Astrocyte of the spinal cord (primary cell): Measurements from ENCODE around the gene LEKR1.

Experiments used
- DNase-seq: peaks from one replicate; pipeline ENCODE4 v3.0.0; 2011; ENCODE audit warnings: low read depth, low spot score
- H3K4me3 ChIP-seq: 2 replicates; pipeline ENCODE4 v1.5.1; 2011; ENCODE audit warnings: low read depth, mild to moderate bottlenecking, low read length, moderate library complexity
- CTCF ChIP-seq: IDR thresholded peaks from 2 replicates; pipeline ENCODE4 v1.5.1; 2012; ENCODE audit warnings: low read depth, mild to moderate bottlenecking, low read length, inconsistent platforms
- in situ Hi-C: cut with HindIII; loops from 2 replicates; pipeline ENCODE4 v1.10.0; 2017; ENCODE audit warnings: low sequenced_read_pairs

LEKR1 gene

GRCh38 chr3:157070678-157070999 lies 244.5 kb downstream of the LEKR1 start:
- H3K4me3 ChIP-seq, result no peak overlapping the region
- no peak for DNase-seq
- in situ Hi-C loops, result no loop called here
- TF ChIP-seq CTCF, result no peak

- in situ Hi-C loops, result no loop called here
- no peak overlapping the region for H3K4me3 ChIP-seq
- no peak for DNase-seq
- TF ChIP-seq CTCF, result no peak
These were observed 245.8 kb downstream of the LEKR1 start for GRCh38 chr3:157071744-157072525.

GRCh38 chr3:157073810-157074209 lies 247.7 kb downstream of the LEKR1 start:
- no peak for TF ChIP-seq CTCF
- DNase-seq, result peak; percentile 71
- no peak overlapping the region for H3K4me3 ChIP-seq
- in situ Hi-C loops, result no loop called here

GRCh38 chr3:157074490-157074889 lies 248.3 kb downstream of the LEKR1 start:
- in situ Hi-C loops, result no loop called here
- no peak for TF ChIP-seq CTCF
- no peak for DNase-seq
- no peak overlapping the region for H3K4me3 ChIP-seq

- no peak overlapping the region for H3K4me3 ChIP-seq
- DNase-seq, result no peak
- in situ Hi-C loops, result loop anchor here (25.0 kb wide), 1 partner anchor 388 kb away; no protein-coding TSS in a partner anchor
- no peak for TF ChIP-seq CTCF
These were observed 248.8 kb downstream of the LEKR1 start for GRCh38 chr3:157074981-157075380.

- no peak for DNase-seq
- in situ Hi-C loops, result loop anchor here (25.0 kb wide), 1 partner anchor 389 kb away; no protein-coding TSS in a partner anchor
- TF ChIP-seq CTCF, result no peak
- H3K4me3 ChIP-seq, result no peak overlapping the region
These were observed 249.7 kb downstream of the LEKR1 start for GRCh38 chr3:157075693-157076420.
